T-cell (primary cell): ENCODE data around the gene KCNMA1. TPM values are rescaled to one million over a fixed set of nuclear protein-coding genes. Genes with fewer than 3 reads are reported as not detected.

Source experiments
- ATAC-seq, 4 experiments: fragments of 200-7000 bp in 3 of 4; fragments of 150-1000 bp in 1 of 4; cut with Tn5 transposase; replicated peaks in 1 of 4; 1 replicate in 3 of 4; 2 replicates in 1 of 4; pipeline ENCODE4 v1.10.0; 2021; ENCODE audit warnings: moderate library complexity in 3 of 4, mild to moderate bottlenecking in 2 of 4, moderate number of reproducible peaks in 1 of 4
- CTCF ChIA-PET, 2 donors: fragments of 300-600 bp; sonication (Branson Sonifier 250); formaldehyde crosslinking; loops; one replicate each; lab custom pipeline; 2022; ENCODE audit warnings: antibody characterized with exemption in 2 of 2; lab: Charles Lee
- POLR2A ChIA-PET, 2 donors: fragments of 300-600 bp; sonication (Branson Sonifier 250); formaldehyde crosslinking; loops; one replicate each; lab custom pipeline; 2022; ENCODE audit warnings: antibody characterized with exemption in 2 of 2; lab: Charles Lee
- DNase-seq, 35 experiments: peaks; one replicate each; pipeline versions ENCODE4 v3.0.0 to v3.0.0-alpha.2; 2013 to 2023
- H3K27ac ChIP-seq: one replicate; pipeline ENCODE4 v1.5.1; 2013; ENCODE audit warnings: low read length
- H3K27me3 ChIP-seq, 2 experiments: replicated peaks in 1 of 2; 1 replicate in 1 of 2; 2 replicates in 1 of 2; pipeline versions ENCODE4 v1.6.1 to v1.7.0; 2013; ENCODE audit warnings: low read length in 1 of 2, mixed read lengths in 1 of 2; ENCODE audit not compliant: control insufficient read depth in 2 of 2, insufficient read depth in 2 of 2; ENCODE audit errors: extremely low read depth in 1 of 2
- H3K36me3 ChIP-seq, 2 donors: 1 replicate in 1 of 2; 2 replicates in 1 of 2; pipeline versions ENCODE4 v1.6.1 to v1.7.0; 2013; ENCODE audit warnings: low read length in 1 of 2; ENCODE audit not compliant: control insufficient read depth in 2 of 2, insufficient read depth in 1 of 2; ENCODE audit errors: extremely low read depth in 1 of 2
- H3K4me1 ChIP-seq, 2 experiments: 1 replicate in 1 of 2; 2 replicates in 1 of 2; pipeline versions ENCODE4 v1.6.1 to v1.7.0; 2013; ENCODE audit warnings: low read length in 2 of 2, mixed read lengths in 1 of 2; ENCODE audit not compliant: insufficient read depth in 2 of 2, control insufficient read depth in 1 of 2; ENCODE audit errors: extremely low read depth in 1 of 2
- H3K4me3 ChIP-seq, 2 donors: 1 replicate in 1 of 2; 2 replicates in 1 of 2; pipeline versions ENCODE4 v1.5.1 to v1.7.0; 2013; ENCODE audit warnings: mild to moderate bottlenecking in 2 of 2, low read length in 1 of 2, moderate library complexity in 1 of 2; ENCODE audit not compliant: control insufficient read depth in 1 of 2; ENCODE audit errors: extremely low read depth in 1 of 2
- H3K9me3 ChIP-seq: 2 replicates; pipeline ENCODE4 v1.7.0; 2013
- H3K27ac Mint-ChIP-seq, 2 donors: one replicate each; pipeline ENCODE4 v1.8.0; 2020 to 2021; ENCODE audit warnings: mild to moderate bottlenecking in 2 of 2, mixed read lengths in 2 of 2
- H3K27me3 Mint-ChIP-seq, 2 donors: one replicate each; pipeline ENCODE4 v1.8.0; 2021 to 2022; ENCODE audit warnings: mixed read lengths in 2 of 2
- H3K36me3 Mint-ChIP-seq: one replicate; pipeline ENCODE4 v1.8.0; 2021; ENCODE audit warnings: mixed read lengths
- H3K4me1 Mint-ChIP-seq, 3 donors: one replicate each; pipeline ENCODE4 v1.8.0; 2020 to 2022; ENCODE audit warnings: mixed read lengths in 3 of 3, mild to moderate bottlenecking in 1 of 3
- H3K4me3 Mint-ChIP-seq, 3 donors: one replicate each; pipeline ENCODE4 v1.8.0; 2020 to 2022; ENCODE audit warnings: mild to moderate bottlenecking in 3 of 3, mixed read lengths in 3 of 3, moderate library complexity in 3 of 3
- H3K9me3 Mint-ChIP-seq, 3 donors: one replicate each; pipeline ENCODE4 v1.8.0; 2020 to 2022; ENCODE audit warnings: mixed read lengths in 3 of 3
- WGBS: methylation state at CpG from one replicate; pipeline ENCODE4 v1.1.5; 2013; ENCODE audit warnings: missing lambda C conversion rate; ENCODE audit not compliant: insufficient coverage; 5-methylcytosine and 5-hydroxymethylcytosine counted together
- total RNA-seq, 35 experiments: library from RNA in 6 of 35; stranded (reverse) in 6 of 35; fragments of 120-200 nt in 1 of 35; gene quantifications; one replicate each; pipeline versions ENCODE4 v1.2.1 to v1.2.4 and lab custom pipeline; 2013 to 2026

KCNMA1 gene
- total RNA-seq, 5 donors from 2014 or later (not counting 1 experiment from before 2014, with no cell fraction given): 0.14 to 1.6 (median 0.60) TPM

- no CpG with 5 or more reads among the region's 1 CpG for WGBS
- no peak for ATAC-seq
Measured at GRCh38 chr10:76830218-76830617, 807.4 kb downstream of the KCNMA1 start.

GRCh38 chr10:76829724-76830123, 807.9 kb downstream of the KCNMA1 start:
- no peak for DNase-seq
- Mint-ChIP-seq H3K27me3 (peaks cover 0 to 4% of the 10 kb centered on the region in 2 donors), H3K4me1 (no peaks in the 10 kb centered on the region), H3K4me3 (no peak overlapping the region), H3K36me3 (no peaks in the 10 kb centered on the region), H3K27ac (no peak overlapping the region), H3K9me3 (peaks cover 0 to 22% (median 9%) of the 10 kb centered on the region in 3 donors)
- no peaks in the 10 kb centered on the region for H3K27me3 ChIP-seq
- POLR2A ChIA-PET: no interaction called here
- no peaks in the 10 kb centered on the region for H3K36me3 ChIP-seq
- WGBS: no CpG with 5 or more reads among the region's 2 CpGs
- ATAC-seq: no peak
- no peak overlapping the region for H3K27ac ChIP-seq
- no peaks in the 10 kb centered on the region for H3K4me1 ChIP-seq
- no peaks in the 10 kb centered on the region for H3K9me3 ChIP-seq
- H3K4me3 ChIP-seq: no peak overlapping the region
- CTCF ChIA-PET: interaction anchor here in 1 of 2 donors (0.7 kb wide), 1 partner anchor 441 kb away, joined by 3 read pairs; no protein-coding TSS in a partner anchor

More at GRCh38 chr10:76830218-76830617, 807.4 kb downstream of the KCNMA1 start:
- ChIA-PET CTCF (no interaction called here), POLR2A (no interaction called here)
- H3K27ac Mint-ChIP-seq: peak overlapping the region in 1 of 2 donors; percentile 16
- no peaks in the 10 kb centered on the region for H3K9me3 ChIP-seq
- H3K4me3 Mint-ChIP-seq: no peak overlapping the region
- peaks cover 0 to 22% (median 9%) of the 10 kb centered on the region in 3 donors for H3K9me3 Mint-ChIP-seq
- no peaks in the 10 kb centered on the region for H3K27me3 ChIP-seq
- H3K4me1 ChIP-seq: no peaks in the 10 kb centered on the region
- no peak overlapping the region for H3K27ac ChIP-seq
- no peak for DNase-seq
- H3K4me3 ChIP-seq: no peak overlapping the region
- H3K4me1 Mint-ChIP-seq: no peaks in the 10 kb centered on the region
- H3K27me3 Mint-ChIP-seq: peaks cover 0 to 4% of the 10 kb centered on the region in 2 donors
- no peaks in the 10 kb centered on the region for H3K36me3 ChIP-seq
- no peaks in the 10 kb centered on the region for H3K36me3 Mint-ChIP-seq
